Tibial artery (tissue), 4 donors: ENCODE data around the gene CCDC69.

Source experiments
- DNase-seq, 2 donors: peaks; one replicate each; pipeline ENCODE4 v3.0.0-alpha.2; 2019
- H3K27ac ChIP-seq, 2 donors: fragments of 200-600 bp; sonication (generic) in 1 of 2; 1 replicate in 1 of 2; 2 replicates in 1 of 2; pipeline ENCODE4 v1.5.1; 2018 to 2019; ENCODE audit warnings: mild to moderate bottlenecking in 1 of 2
- H3K27me3 ChIP-seq, 2 donors: fragments of 200-600 bp; sonication (generic) in 1 of 2; one replicate each; pipeline versions ENCODE4 v1.5.1 to v1.6.0; 2016 to 2019
- H3K36me3 ChIP-seq, 3 donors: fragments of 200-600 bp; sonication (generic) in 2 of 3; one replicate each; pipeline ENCODE4 v1.5.1; 2016 to 2019; ENCODE audit warnings: mild to moderate bottlenecking in 2 of 3
- H3K4me1 ChIP-seq, 4 donors: fragments of 200-600 bp; sonication (generic) in 2 of 4; 1 replicate in 3 of 4; 2 replicates in 1 of 4; pipeline ENCODE4 v1.5.1; 2016 to 2019
- H3K4me3 ChIP-seq, 2 donors: fragments of 200-600 bp; sonication (generic) in 1 of 2; 1 replicate in 1 of 2; 2 replicates in 1 of 2; pipeline ENCODE4 v1.5.1; 2018 to 2019; ENCODE audit warnings: mild to moderate bottlenecking in 2 of 2
- H3K9me3 ChIP-seq, 3 donors: fragments of 200-600 bp; sonication (generic) in 1 of 3; one replicate each; pipeline ENCODE4 v1.5.1; 2016 to 2019
- intact Hi-C: fragments of 100-400 bp; cut with DNase I; formaldehyde crosslinking; loops from one replicate; pipeline ENCODE4 v1.15.0; 2023; ENCODE audit warnings: low total_unique reads
- TF ChIP-seq, protein P1 (sequence below), 2 experiments: fragments of 200-600 bp in 1 of 2; fragments of 450-650 bp in 1 of 2; IDR thresholded peaks; one replicate each; pipeline ENCODE4 v1.5.1; 2017 to 2019; ENCODE audit warnings: antibody characterized with exemption in 2 of 2, mild to moderate bottlenecking in 1 of 2, moderate library complexity in 1 of 2

CCDC69 gene

GRCh38 chr5:151225475-151225874 is 1.6 kb upstream of the CCDC69 start:
- no peaks in the 10 kb centered on the region for H3K9me3 ChIP-seq
- no peaks in the 10 kb centered on the region for H3K27me3 ChIP-seq
- no peaks in the 10 kb centered on the region for H3K36me3 ChIP-seq
- intact Hi-C loops, result no loop called here
- H3K27ac ChIP-seq, result no peak overlapping the region
- TF ChIP-seq, protein P1, sequence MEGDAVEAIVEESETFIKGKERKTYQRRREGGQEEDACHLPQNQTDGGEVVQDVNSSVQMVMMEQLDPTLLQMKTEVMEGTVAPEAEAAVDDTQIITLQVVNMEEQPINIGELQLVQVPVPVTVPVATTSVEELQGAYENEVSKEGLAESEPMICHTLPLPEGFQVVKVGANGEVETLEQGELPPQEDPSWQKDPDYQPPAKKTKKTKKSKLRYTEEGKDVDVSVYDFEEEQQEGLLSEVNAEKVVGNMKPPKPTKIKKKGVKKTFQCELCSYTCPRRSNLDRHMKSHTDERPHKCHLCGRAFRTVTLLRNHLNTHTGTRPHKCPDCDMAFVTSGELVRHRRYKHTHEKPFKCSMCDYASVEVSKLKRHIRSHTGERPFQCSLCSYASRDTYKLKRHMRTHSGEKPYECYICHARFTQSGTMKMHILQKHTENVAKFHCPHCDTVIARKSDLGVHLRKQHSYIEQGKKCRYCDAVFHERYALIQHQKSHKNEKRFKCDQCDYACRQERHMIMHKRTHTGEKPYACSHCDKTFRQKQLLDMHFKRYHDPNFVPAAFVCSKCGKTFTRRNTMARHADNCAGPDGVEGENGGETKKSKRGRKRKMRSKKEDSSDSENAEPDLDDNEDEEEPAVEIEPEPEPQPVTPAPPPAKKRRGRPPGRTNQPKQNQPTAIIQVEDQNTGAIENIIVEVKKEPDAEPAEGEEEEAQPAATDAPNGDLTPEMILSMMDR (IDR thresholded peaks at IDR 0.05), result no peak
- no peak overlapping the region for H3K4me3 ChIP-seq
- DNase-seq, result no peak
- H3K4me1 ChIP-seq, result peaks cover 0 to 37% (median 30%) of the 10 kb centered on the region in 4 donors

- intact Hi-C loops, result no loop called here
- H3K9me3 ChIP-seq, result no peaks in the 10 kb centered on the region
- TF ChIP-seq, protein P1 (IDR thresholded peaks at IDR 0.05), result no peak
- peaks cover 0 to 41% (median 32%) of the 10 kb centered on the region in 4 donors for H3K4me1 ChIP-seq
- H3K36me3 ChIP-seq, result no peaks in the 10 kb centered on the region
- no peak overlapping the region for H3K4me3 ChIP-seq
- H3K27me3 ChIP-seq, result no peaks in the 10 kb centered on the region
- H3K27ac ChIP-seq, result no peak overlapping the region
- no peak for DNase-seq
These were observed 1.2 kb upstream of the CCDC69 start for GRCh38 chr5:151225071-151225470.

- intact Hi-C loops, result no loop called here
- Histone ChIP-seq H3K9me3 (no peaks in the 10 kb centered on the region), H3K4me1 (peaks cover 0 to 45% (median 34%) of the 10 kb centered on the region in 4 donors), H3K27me3 (no peaks in the 10 kb centered on the region), H3K36me3 (no peaks in the 10 kb centered on the region), H3K27ac (peak overlapping the region; percentile 79 to 83), H3K4me3 (peak overlapping the region; percentile 77 to 86)
- TF ChIP-seq, protein P1 (IDR thresholded peaks at IDR 0.05), result peak in 1 of 2 experiments; percentile 0
- DNase-seq, result no peak
These were observed 480 bp upstream of the CCDC69 start for GRCh38 chr5:151224372-151224771.

DNA sequence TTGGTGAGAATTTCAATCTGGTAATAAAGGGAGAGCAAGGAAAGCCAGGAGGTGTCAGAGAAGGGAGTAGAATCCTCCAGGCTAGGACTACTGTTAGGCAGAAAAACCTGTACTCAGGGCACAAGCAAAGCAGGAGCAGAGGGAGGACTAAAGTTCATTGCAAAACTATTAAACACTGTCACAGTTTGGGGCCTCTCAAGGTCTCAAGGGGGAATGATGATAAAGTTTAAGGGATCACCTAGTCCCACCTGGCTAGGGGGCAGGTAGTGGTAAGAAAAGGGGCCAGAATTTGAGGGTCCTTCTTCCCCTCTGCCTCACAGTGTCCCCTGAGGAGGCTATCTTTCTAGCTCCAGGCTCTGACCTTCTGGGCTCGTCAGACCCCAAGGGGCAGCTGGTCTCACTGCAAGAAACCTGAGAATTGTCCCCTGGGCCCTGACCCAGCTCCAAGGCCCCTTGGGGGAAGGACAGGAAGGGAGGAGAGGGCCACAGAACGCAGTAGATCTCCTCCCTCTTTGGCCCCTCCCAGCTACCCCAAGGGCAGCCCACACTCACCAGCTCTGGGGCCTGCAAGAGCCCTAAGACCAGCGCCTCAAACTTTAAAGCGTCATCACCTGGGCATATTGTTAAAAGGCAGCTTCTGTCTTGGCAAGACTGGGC is 974 bp downstream of the CCDC69 start:
- peak; percentile 74 to 80 for DNase-seq
- peaks cover 0 to 45% (median 34%) of the 10 kb centered on the region in 4 donors for H3K4me1 ChIP-seq
- H3K27ac ChIP-seq, result peak overlapping the region; percentile 79 to 83
- H3K27me3 ChIP-seq, result no peaks in the 10 kb centered on the region
- intact Hi-C loops, result no loop called here
- TF ChIP-seq, protein P1 (IDR thresholded peaks at IDR 0.05), result no peak
- no peaks in the 10 kb centered on the region for H3K9me3 ChIP-seq
- H3K4me3 ChIP-seq, result peak overlapping the region; percentile 77 to 86
- H3K36me3 ChIP-seq, result no peaks in the 10 kb centered on the region

GRCh38 chr5:151222054-151222789 is 1.7 kb downstream of the CCDC69 start:
- no peaks in the 10 kb centered on the region for H3K27me3 ChIP-seq
- H3K4me1 ChIP-seq, result peaks cover 0 to 45% (median 34%) of the 10 kb centered on the region in 4 donors
- no peaks in the 10 kb centered on the region for H3K36me3 ChIP-seq
- peak overlapping the region; percentile 77 to 86 for H3K4me3 ChIP-seq
- peak overlapping the region; percentile 79 to 83 for H3K27ac ChIP-seq
- intact Hi-C loops, result no loop called here
- DNase-seq, result peak in 1 of 2 donors; percentile 31
- no peaks in the 10 kb centered on the region for H3K9me3 ChIP-seq
- TF ChIP-seq, protein P1 (IDR thresholded peaks at IDR 0.05), result no peak
